Brain pericyte (primary cell): ENCODE measurements around the gene PANK4.
"Not testable (repeated sequence)": the region's sequence is repeated elsewhere in the genome, so short reads cannot be mapped to it uniquely, and the experiment has no call there.

Experiments
- DNase-seq: peaks from one replicate; pipeline ENCODE4 v3.0.0-alpha.2; 2012; ENCODE audit warnings: low read depth, low spot score

The PANK4 gene

GRCh38 chr1:2525920-2526823, at the start of gene PANK4:
Gene PANK4 (minus strand): TSS chr1:2526596. CDS start chr1:2526587, 9 bp downstream.
- DNase-seq: peak; percentile 64

- no peak for DNase-seq
These were observed 48.0 kb upstream of the PANK4 start for GRCh38 chr1:2574350-2574749.

- DNase-seq: no peak
These were observed 47.0 kb upstream of the PANK4 start for GRCh38 chr1:2573250-2573920.

GRCh38 chr1:2571348-2571747, 45.0 kb upstream of the PANK4 start:
- DNase-seq: no peak

GRCh38 chr1:2570332-2570731, 43.9 kb upstream of the PANK4 start:
- DNase-seq: no peak

- not testable (repeated sequence) for DNase-seq
These were observed 43.3 kb upstream of the PANK4 start for GRCh38 chr1:2569703-2570102.

- no peak for DNase-seq
These were observed 42.7 kb upstream of the PANK4 start for GRCh38 chr1:2569060-2569459.

- not testable (repeated sequence) for DNase-seq
These were observed 41.9 kb upstream of the PANK4 start for GRCh38 chr1:2568187-2568816.

GRCh38 chr1:2567083-2567679, 40.8 kb upstream of the PANK4 start:
- DNase-seq: no peak

GRCh38 chr1:2566101-2567045, 40.0 kb upstream of the PANK4 start:
- DNase-seq: no peak

GRCh38 chr1:2564815-2565374, 38.5 kb upstream of the PANK4 start:
- DNase-seq: no peak

GRCh38 chr1:2564006-2564814, 37.8 kb upstream of the PANK4 start:
- no peak for DNase-seq

- no peak for DNase-seq
These were observed 36.8 kb upstream of the PANK4 start for GRCh38 chr1:2563205-2563604.

GRCh38 chr1:2561898-2562895, 35.8 kb upstream of the PANK4 start:
- DNase-seq: no peak

- no peak for DNase-seq
These were observed 35.0 kb upstream of the PANK4 start for GRCh38 chr1:2561446-2561845.

- DNase-seq: no peak
These were observed 34.1 kb upstream of the PANK4 start for GRCh38 chr1:2560299-2561073.

GRCh38 chr1:2559509-2560298, 33.3 kb upstream of the PANK4 start:
- DNase-seq: no peak
